GM23338 (cell line): ENCODE measurements around the gene CTNNA3. TPM values are rescaled to one million over a fixed set of nuclear protein-coding genes. Genes with fewer than 3 reads are reported as not detected.

Source experiments
- ATAC-seq: fragments of 200-7000 bp; cut with Tn5 transposase; 3 replicates; pipeline ENCODE4 v1.9.1; 2020
- DNase-seq: peaks from one replicate; pipeline ENCODE4 v3.0.0-alpha.2; 2015; ENCODE audit warnings: low spot score
- H2AFZ ChIP-seq: fragments of 200-600 bp; sonication (generic); 2 replicates; pipeline ENCODE4 v1.8.0; 2016; ENCODE audit warnings: antibody characterized with exemption, mild to moderate bottlenecking, moderate library complexity
- H3F3A ChIP-seq: fragments of 200-600 bp; sonication (generic); replicated peaks from 2 replicates; pipeline ENCODE4 v1.8.0; 2017; ENCODE audit warnings: antibody characterized with exemption, mixed run types, low read depth
- H3K27ac ChIP-seq: fragments of 200-600 bp; sonication (generic); 2 replicates; pipeline ENCODE4 v1.6.1; 2016; ENCODE audit warnings: low read depth
- H3K27me3 ChIP-seq: fragments of 200-600 bp; sonication (generic); 2 replicates; pipeline ENCODE4 v1.8.0; 2016; ENCODE audit warnings: mild to moderate bottlenecking, mixed run types, moderate library complexity; ENCODE audit not compliant: insufficient read depth
- H3K36me3 ChIP-seq: fragments of 200-600 bp; sonication (generic); 2 replicates; pipeline ENCODE4 v1.8.0; 2016; ENCODE audit warnings: mild to moderate bottlenecking; ENCODE audit not compliant: insufficient read depth
- H3K4me1 ChIP-seq: fragments of 200-600 bp; sonication (generic); 2 replicates; pipeline ENCODE4 v1.8.0; 2016; ENCODE audit warnings: mild to moderate bottlenecking, moderate library complexity; ENCODE audit not compliant: insufficient read depth
- H3K4me2 ChIP-seq: fragments of 200-600 bp; sonication (generic); 2 replicates; pipeline ENCODE4 v1.7.1; 2017; ENCODE audit warnings: mixed run types
- H3K4me3 ChIP-seq: fragments of 200-600 bp; sonication (generic); 2 replicates; pipeline ENCODE4 v1.6.1; 2016; ENCODE audit warnings: mixed run types
- H3K79me2 ChIP-seq: fragments of 200-600 bp; sonication (generic); replicated peaks from 2 replicates; pipeline ENCODE4 v1.8.0; 2017; ENCODE audit warnings: mild to moderate bottlenecking; ENCODE audit not compliant: insufficient read depth
- H3K9me2 ChIP-seq: fragments of 200-600 bp; sonication (generic); 2 replicates; pipeline ENCODE4 v1.8.0; 2017; ENCODE audit not compliant: insufficient read depth
- H4K20me1 ChIP-seq: fragments of 200-600 bp; sonication (generic); replicated peaks from 2 replicates; pipeline ENCODE4 v1.8.0; 2017; ENCODE audit warnings: mild to moderate bottlenecking; ENCODE audit not compliant: insufficient read depth
- H3K27ac Mint-ChIP-seq: 2 replicates; pipeline ENCODE4 v1.8.0; 2020; ENCODE audit warnings: inconsistent platforms, mild to moderate bottlenecking, moderate library complexity, mixed read lengths
- H3K27me3 Mint-ChIP-seq: 3 replicates; pipeline ENCODE4 v1.8.0; 2022; ENCODE audit warnings: low read depth, mild to moderate bottlenecking, moderate library complexity, mixed read lengths, inconsistent platforms; ENCODE audit not compliant: insufficient read depth, poor library complexity
- H3K36me3 Mint-ChIP-seq: 3 replicates; pipeline ENCODE4 v1.8.0; 2021; ENCODE audit warnings: low read depth, mild to moderate bottlenecking, inconsistent platforms, moderate library complexity, mixed read lengths
- H3K4me1 Mint-ChIP-seq: 3 replicates; pipeline ENCODE4 v1.8.0; 2020; ENCODE audit warnings: mild to moderate bottlenecking, inconsistent platforms, mixed read lengths
- H3K4me3 Mint-ChIP-seq: 3 replicates; pipeline ENCODE4 v1.8.0; 2021; ENCODE audit warnings: moderate library complexity, mild to moderate bottlenecking, inconsistent platforms, mixed read lengths
- H3K9me3 Mint-ChIP-seq: 3 replicates; pipeline ENCODE4 v1.8.0; 2020; ENCODE audit warnings: moderate library complexity, mild to moderate bottlenecking, inconsistent platforms, mixed read lengths
- CREB1 ChIP-seq: fragments of 250-450 bp; sonication (Bioruptor Pico); IDR thresholded peaks from 2 replicates; pipeline ENCODE4 v1.5.0; 2020; ENCODE audit warnings: low read depth, mild to moderate bottlenecking, moderate library complexity
- CTCF ChIP-seq, 2 experiments: fragments of 200-600 bp in 1 of 2; sonication (generic) in 1 of 2; conservative IDR thresholded peaks; 2 replicates each; pipeline versions ENCODE4 v1.5.1 to v1.6.1; 2016 to 2017; ENCODE audit warnings: antibody characterized with exemption in 2 of 2, low read depth in 2 of 2, mild to moderate bottlenecking in 2 of 2, moderate library complexity in 1 of 2
- EZH2phosphoT487 ChIP-seq: fragments of 200-600 bp; sonication (generic); IDR thresholded peaks from one replicate; pipeline ENCODE4 v1.8.1; 2018; ENCODE audit warnings: antibody characterized with exemption; ENCODE audit not compliant: unreplicated experiment
- JUNB ChIP-seq: IDR thresholded peaks from one replicate; pipeline ENCODE4 v1.6.1; 2016; ENCODE audit warnings: antibody characterized with exemption; ENCODE audit not compliant: unreplicated experiment
- NANOG ChIP-seq: IDR thresholded peaks from 2 replicates; pipeline ENCODE4 v1.6.1; 2016; ENCODE audit warnings: antibody characterized with exemption, borderline replicate concordance
- STAT1 ChIP-seq: IDR thresholded peaks from one replicate; pipeline ENCODE4 v1.6.1; 2016; ENCODE audit warnings: antibody characterized with exemption; ENCODE audit not compliant: unreplicated experiment
- ZNF114 ChIP-seq: fragments of 250-450 bp; sonication (Bioruptor Pico); IDR thresholded peaks from 2 replicates; pipeline ENCODE4 v1.5.0; 2020; ENCODE audit warnings: mild to moderate bottlenecking, moderate library complexity
- ZNF462 ChIP-seq: fragments of 250-450 bp; sonication (Bioruptor Pico); IDR thresholded peaks from 2 replicates; pipeline ENCODE4 v1.5.0; 2020; ENCODE audit warnings: mild to moderate bottlenecking, moderate library complexity
- polyA plus RNA-seq: library from polyadenylated mRNA; unstranded; fragments of >200 nt; fragmentation: Nextera tagmentation; extraction: Ambion mirVana; gene quantifications from 2 replicates; pipeline ENCODE4 v1.2.1, GENCODE V29; 2016
- total RNA-seq: library from RNA; depleted of rRNA; stranded (reverse); fragments of >200 nt; shearing (Covaris generic); gene quantifications from 2 replicates; pipeline ENCODE4 v1.2.3, GENCODE V29; 2014

CTNNA3 gene
- total and polyA plus RNA-seq, 2 experiments from 2014 or later, result 0.71 to 3.3 TPM

- TF ChIP-seq ZNF462 (CRISPR knock-in tag), result no peak
- no peak for TF ChIP-seq CREB1 (CRISPR knock-in tag)
- TF ChIP-seq EZH2phosphoT487, result no peak
- TF ChIP-seq NANOG, result no peak
- no peak for TF ChIP-seq JUNB
- no peak for TF ChIP-seq STAT1
Observed at GRCh38 chr10:66629996-66630395, 1066.0 kb downstream of the CTNNA3 start (continued).

- peaks cover 3% of the 10 kb centered on the region for H3K27me3 Mint-ChIP-seq
- Histone ChIP-seq H3K4me3 (no peak overlapping the region), H3K27me3 (no peaks in the 10 kb centered on the region), H3K79me2 (no peaks in the 10 kb centered on the region), H3F3A (no peaks in the 10 kb centered on the region), H3K27ac (no peak overlapping the region), H4K20me1 (no peaks in the 10 kb centered on the region), H3K36me3 (no peaks in the 10 kb centered on the region), H2AFZ (no peak overlapping the region), H3K4me2 (no peak overlapping the region), H3K4me1 (no peaks in the 10 kb centered on the region), H3K9me2 (no peaks in the 10 kb centered on the region)
- peak; percentile 81 for DNase-seq
- H3K36me3 Mint-ChIP-seq, result no peaks in the 10 kb centered on the region
- ATAC-seq, result peak; percentile 98
- no peak overlapping the region for H3K4me3 Mint-ChIP-seq
- no peak overlapping the region for H3K27ac Mint-ChIP-seq
- TF ChIP-seq CTCF (conservative IDR thresholded peaks at IDR 0.05; ENCODE audit: low read depth in 2 of 2), result peak; percentile 66 to 86
- TF ChIP-seq ZNF114 (CRISPR knock-in tag), result no peak
- H3K9me3 Mint-ChIP-seq, result no peaks in the 10 kb centered on the region
- no peaks in the 10 kb centered on the region for H3K4me1 Mint-ChIP-seq
Observed at GRCh38 chr10:66627156-66627555, 1068.8 kb downstream of the CTNNA3 start.
